Activated T-cell treated with anti-CD3 and anti-CD28 coated beads for 4 hours (primary cell): Measurements from ENCODE around the gene DHX36.

Experiments
- DNase-seq: peaks from one replicate; pipeline ENCODE4 v3.0.0-alpha.2; 2020

DHX36 gene, protein sequence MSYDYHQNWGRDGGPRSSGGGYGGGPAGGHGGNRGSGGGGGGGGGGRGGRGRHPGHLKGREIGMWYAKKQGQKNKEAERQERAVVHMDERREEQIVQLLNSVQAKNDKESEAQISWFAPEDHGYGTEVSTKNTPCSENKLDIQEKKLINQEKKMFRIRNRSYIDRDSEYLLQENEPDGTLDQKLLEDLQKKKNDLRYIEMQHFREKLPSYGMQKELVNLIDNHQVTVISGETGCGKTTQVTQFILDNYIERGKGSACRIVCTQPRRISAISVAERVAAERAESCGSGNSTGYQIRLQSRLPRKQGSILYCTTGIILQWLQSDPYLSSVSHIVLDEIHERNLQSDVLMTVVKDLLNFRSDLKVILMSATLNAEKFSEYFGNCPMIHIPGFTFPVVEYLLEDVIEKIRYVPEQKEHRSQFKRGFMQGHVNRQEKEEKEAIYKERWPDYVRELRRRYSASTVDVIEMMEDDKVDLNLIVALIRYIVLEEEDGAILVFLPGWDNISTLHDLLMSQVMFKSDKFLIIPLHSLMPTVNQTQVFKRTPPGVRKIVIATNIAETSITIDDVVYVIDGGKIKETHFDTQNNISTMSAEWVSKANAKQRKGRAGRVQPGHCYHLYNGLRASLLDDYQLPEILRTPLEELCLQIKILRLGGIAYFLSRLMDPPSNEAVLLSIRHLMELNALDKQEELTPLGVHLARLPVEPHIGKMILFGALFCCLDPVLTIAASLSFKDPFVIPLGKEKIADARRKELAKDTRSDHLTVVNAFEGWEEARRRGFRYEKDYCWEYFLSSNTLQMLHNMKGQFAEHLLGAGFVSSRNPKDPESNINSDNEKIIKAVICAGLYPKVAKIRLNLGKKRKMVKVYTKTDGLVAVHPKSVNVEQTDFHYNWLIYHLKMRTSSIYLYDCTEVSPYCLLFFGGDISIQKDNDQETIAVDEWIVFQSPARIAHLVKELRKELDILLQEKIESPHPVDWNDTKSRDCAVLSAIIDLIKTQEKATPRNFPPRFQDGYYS

DNA sequence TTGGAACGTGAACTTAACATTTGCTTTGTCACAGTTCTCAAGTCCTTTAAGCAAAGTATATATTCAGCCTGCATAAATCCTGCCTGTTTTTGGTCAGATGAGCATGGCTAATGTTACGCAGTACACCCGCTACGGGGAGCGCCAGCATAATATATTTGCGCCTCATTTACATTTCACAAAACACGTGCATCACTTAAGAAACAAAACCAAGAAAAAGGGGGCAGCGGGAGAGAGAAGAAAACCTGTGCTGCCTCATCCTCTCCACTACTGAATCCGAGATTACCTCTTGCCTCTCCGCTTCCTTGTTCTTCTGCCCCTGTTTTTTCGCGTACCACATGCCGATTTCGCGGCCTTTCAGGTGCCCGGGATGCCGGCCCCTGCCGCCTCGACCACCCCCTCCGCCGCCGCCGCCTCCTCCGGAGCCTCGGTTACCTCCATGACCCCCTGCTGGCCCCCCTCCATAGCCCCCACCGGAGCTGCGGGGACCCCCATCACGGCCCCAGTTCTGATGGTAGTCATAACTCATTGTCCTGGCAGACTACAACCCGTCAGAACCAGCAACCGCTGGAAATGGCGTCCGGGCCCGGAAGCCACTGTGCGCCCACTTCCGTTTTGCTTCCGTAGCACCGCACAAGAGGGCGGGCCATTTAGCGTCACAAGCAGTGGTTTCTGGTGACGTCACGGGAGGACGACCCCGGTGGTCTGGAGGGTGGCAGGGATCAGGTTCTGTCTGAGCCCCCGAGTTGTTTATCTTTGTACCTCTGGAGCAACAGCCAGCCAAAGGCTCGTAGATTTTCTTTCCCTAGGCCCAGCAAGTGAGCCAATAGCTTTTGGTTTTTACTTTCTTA is at the start of gene DHX36:
Gene DHX36, minus strand, starts transcription at position 597 of the 848 bp plus-strand sequence. Its CDS starts 71 bp downstream, at position 526.
- DNase-seq = peak; percentile 88

DNA sequence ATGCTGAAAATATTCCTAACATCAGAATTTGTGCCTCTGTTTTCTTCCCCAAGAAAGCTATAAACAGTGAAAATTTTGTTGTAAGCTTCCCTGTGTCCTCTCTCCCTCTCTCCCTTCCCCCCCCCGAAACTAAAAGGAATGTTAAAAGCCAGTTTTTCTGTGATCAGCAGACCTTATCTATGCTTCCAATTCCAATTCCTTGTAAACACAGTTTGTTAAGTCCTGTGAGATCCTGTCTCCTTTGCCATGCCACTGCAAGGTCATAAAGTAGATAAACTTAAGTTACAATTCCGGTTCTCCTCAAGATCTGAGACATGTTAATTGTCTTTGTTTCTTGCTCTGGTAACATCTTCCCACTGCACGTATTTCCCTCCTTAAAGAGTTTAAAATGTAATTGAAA is 42.9 kb upstream of the DHX36 start:
- DNase-seq = no peak

DNA sequence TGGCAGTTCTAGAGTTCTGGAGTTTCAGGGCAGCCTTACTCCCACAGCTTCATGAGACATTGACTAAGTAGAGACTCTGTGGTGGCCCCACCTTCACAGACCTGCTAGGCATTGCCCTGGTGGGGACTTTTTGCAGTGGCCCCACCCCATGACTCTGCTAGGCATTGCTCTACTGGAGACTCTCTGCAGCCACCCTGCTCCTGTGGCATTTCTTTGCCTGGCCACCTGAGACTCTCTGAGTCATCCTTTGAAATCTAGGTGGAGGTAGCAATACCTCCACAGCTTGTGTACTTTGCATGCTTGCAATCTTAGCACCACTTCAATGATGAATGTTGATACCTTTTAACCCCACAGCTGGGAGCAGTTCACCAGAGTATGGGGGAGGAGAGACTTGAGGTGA is 40.6 kb upstream of the DHX36 start:
- no peak for DNase-seq

DNA sequence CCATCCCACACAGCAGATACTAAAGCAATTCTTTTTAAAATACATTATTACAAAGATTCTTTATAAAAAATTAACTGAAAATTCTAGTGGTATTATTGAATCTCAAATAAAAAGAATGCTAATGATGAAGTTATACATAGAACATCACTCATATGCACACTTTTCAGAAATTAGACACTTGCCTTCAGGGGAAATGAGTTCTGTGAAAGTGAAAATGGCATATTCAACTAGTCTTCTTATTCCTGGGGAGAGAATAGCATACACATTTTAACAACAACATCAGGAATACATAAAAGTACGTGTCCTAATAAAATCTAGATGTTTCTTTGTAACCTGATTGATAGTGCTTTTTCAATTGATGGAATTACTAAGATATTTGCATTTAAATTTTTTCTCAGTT is 36.8 kb upstream of the DHX36 start:
- no peak for DNase-seq

DNA sequence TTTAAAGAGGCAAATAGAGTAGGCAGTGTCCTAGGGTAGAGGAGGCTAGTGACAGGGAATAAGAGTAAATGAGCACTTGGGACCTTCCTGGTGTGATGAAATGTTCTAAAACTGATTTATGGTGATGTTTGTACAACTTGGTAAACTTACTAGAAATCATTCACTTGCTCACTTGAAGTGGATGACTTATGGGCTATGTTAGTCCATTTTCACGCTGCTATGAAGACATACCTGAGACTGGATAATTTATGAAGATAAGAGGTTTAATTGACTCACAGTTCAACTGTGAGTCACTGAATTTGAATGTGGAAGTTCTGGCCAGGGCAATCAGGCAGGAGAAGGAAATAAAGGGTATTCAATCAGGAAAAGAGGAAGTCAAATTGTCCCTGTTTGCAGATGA is 31.7 kb upstream of the DHX36 start:
- DNase-seq = no peak

DNA sequence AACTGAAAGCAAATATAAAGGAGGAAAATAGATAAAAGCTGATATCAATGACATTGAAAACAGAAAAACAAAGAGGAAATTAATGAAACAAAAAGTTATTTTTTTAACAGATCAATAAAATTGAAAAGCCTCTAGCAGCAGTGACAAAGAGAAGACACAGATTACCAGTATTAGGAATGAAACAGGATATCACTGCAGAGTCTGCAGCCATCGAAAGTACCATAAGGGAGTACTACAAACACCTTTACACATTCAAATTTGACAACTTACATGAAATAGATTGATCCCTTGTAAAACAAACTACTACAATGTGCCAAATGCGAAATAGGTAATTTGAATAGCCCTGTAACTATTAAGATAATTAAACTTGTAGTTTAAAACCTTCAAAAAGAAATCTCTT is 24.9 kb upstream of the DHX36 start:
- DNase-seq = no peak

DNA sequence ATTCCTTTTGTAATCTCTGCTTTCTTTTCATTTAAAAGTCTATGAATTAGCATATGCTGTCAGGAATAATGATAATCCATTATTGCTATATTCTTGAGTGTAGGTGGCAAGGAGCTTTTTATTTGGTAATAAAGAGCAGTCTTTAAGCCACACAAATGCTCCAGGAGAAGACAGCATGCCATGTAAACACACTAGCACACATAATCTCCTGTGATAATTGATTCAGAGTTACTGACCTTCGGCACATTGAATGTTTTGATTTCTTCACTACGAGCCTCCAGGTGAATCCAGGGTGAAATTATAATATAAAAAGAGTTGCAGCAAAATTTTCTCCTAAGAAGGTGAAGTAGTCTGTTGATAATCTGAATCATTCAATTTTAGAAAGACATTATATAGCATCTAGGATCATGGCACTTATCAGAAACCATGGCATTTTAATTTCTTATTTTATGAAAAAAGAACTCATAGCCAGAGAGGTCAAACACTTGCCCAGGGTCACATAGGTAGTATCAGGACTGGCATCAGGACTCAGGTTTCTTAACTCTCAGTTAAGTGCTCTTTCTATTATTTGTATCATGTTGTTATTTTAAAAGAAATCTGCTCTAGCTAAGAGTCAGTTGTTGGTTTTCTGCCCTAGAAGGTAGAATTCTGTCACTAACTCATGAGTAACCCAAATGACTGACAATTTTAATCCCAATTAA is 21.3 kb upstream of the DHX36 start:
- DNase-seq = no peak

DNA sequence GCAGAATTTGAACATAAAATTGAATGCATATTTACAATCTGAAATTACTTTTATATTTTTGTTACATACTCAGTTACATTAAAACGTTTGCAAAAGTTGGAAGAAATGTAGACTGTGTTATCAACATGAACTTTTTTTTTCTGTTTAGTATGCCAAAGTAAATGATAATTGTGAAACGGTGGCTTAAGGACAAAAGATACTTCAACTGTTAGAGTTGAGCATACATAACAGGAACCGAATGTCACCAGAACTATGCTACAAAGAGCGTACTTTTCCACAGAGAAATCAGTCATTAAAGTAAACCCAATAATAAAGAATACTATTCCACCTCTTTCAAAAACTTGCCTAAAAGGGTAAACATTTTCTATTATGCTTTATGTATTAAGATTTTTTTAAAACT is 14.3 kb upstream of the DHX36 start:
- DNase-seq = no peak

DNA sequence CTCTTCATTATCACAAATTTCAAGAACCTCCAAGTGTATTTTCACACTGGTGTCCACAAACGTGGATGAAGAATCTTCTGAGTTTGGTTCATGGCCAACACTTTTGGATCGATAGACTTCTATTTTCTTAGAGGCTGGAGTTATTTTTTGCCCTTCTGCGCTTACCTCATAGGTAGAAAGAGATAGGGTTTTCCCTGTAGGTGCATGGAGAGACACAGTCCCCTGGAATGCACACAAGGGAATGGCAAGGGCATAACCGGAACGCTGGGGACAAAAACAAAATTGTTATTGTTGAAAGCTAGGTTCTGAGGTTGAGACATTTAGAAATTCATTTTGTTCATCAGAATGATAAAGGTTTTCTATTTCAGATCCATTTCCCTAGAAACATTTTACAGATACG is 13.7 kb upstream of the DHX36 start:
- DNase-seq = no peak

DNA sequence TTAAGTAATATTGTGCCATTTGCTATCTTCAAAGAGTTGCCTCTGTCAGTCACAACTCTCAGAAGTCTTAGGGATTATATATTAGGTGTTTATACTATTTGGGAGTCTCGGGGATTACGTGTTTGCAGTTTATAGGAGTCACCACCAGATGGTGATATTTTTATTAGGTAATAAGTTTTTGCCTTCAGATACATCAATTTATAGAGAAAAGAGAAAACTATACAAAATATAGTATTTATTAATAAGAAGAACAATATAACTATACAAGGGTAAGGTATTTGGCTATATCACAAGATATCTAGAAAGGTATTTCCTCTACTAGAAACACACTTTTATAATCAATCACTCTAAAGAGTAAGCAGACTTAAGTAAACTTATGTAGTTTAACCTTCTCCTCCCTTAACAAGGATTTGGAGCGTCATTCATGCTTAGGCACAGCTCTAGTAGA is 10.7 kb upstream of the DHX36 start:
- no peak for DNase-seq

DNA sequence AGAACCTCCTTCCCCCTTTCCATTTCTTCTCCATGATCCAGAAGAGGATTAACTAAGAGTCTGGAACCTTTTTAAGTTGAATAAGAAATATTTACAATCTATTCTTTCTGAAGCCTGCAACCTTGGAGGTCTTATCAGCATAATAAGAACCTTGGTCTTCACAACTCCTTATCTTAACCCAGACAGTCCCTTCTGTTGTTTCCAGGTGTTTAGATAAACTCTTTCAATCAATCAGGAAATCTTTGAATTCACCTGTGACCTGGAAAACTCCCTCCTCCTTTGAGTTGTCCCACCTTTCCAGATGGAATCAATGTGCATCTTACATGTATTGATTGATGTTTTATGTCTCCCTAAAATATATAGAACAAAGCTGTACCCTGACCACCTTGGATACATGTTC is 3.6 kb upstream of the DHX36 start:
- DNase-seq = no peak

DNA sequence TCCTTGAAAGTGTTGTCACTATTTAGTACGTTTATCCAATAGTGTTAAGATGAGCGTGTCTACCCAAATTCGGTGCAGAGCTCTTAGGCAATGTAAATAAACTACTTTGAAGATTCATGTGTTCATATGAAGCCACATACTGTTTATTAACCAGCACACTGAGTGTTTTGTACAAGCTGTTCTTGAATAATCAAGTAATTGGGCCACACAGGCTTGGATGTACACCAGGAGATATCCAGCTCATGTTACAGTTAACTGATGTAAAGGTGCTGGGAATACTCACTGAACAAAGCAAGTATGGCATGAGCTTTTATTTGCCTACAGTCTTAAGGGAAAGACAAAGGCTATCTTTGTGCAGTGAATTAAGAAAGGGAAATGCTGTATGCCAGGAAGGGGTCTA is 632 bp upstream of the DHX36 start:
- DNase-seq = no peak

DNA sequence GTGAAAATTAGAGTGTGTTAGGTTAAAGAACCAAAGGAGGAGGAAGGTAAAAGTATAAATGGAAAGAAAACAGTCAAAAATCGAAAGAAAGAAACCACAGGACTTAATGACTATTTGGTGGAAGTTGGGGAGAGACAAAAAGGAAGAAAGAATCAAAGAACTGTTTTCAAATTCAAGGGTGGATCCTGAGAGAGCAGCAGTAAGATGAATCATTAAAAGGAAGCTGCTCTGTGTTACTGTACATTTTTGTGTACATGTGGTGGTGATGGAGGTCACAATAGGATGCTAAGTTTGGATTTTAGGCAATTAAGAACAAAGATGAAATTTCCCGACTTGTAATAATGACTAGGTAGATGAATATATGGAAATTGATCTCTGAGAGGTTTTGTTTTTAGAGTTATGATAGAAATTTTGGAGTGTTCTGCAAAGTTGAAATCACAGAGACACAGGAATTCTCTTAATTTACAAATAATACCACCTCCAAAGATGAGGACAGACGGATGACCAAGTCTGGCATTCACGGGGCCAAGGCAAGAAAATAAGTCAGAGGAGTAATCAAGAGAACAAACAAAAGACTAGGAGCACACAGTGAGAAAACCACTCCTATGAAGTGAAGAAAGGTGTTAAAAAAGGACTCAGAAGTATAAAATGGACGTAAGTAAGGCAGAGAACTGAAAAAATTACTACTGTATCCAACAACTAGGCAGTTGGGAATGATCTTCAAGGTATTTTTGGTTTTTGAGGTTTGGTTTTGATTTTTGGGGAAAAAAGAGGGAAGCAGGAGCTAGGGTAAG is 7.1 kb downstream of the DHX36 start:
- no peak for DNase-seq

DNA sequence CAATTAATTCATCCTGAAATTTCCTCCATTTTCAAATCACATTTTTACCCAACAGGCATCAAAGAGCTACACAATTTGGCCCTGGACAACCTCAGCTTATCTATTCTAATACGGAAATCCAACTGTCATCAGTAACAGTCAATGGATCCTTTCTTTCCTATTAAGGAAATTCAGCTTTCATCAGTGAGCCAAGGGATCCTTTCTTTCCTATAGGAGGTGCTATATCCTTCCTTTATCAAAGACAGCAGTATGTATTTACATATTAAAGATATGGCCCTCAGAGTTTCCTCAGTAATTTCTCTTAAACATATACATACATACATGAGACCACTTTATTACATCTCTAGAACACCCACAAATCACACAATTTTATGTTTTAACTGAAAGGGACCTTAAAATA is 10.1 kb downstream of the DHX36 start:
- DNase-seq = no peak

DNA sequence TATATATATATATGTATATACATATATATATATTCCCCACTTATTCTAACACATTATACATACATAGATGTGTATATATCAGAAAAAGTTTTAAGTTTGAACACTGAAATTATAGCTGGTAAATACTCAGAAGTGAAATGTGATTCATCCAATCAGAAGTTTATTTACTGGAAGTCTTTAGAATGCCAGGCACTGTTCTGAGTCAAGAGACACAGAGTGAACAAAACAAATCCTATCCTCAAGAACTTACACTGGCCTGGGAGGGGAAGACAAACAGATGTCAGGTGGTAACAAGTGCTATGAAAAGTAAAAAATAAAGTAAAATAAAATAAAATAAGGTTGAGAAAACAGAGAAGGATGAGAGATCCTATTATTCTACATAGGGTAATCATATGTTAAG is 13.4 kb downstream of the DHX36 start:
- DNase-seq = no peak

DNA sequence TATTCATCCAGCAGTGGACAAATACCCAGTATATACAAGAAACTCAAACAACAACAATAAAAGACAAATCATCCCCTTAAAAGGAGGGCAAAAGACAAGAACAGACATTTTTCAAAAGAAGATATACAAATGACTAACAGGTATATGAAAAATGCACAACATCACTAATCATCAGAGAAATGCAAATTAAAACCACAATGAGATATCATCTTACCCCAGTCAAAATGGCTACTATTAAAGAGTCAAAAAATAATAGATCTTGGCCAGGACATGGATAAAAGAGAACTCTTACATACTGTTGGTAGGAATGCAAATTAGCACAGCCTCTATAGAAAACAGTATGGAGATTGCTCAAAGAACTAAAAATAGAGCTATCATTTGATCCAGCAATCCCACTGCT is 16.9 kb downstream of the DHX36 start:
- no peak for DNase-seq

DNA sequence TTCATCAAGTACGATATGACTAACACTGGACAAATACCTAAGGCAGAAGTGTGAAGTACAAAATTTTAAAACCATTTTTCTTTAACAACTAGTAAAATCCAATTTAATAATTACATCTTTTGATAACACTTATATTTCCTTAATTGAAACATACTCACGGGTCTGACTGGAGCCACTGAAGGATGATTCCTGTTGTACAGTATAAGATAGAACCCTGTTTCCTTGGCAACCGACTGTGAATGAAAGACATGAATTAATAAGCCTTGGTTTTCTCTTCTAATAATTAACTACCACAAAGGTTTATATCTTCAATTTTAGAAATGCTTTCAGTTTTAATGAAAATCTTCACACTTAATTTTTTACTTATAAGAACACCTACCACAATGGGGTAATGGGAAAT is 19.4 kb downstream of the DHX36 start:
- no peak for DNase-seq

DNA sequence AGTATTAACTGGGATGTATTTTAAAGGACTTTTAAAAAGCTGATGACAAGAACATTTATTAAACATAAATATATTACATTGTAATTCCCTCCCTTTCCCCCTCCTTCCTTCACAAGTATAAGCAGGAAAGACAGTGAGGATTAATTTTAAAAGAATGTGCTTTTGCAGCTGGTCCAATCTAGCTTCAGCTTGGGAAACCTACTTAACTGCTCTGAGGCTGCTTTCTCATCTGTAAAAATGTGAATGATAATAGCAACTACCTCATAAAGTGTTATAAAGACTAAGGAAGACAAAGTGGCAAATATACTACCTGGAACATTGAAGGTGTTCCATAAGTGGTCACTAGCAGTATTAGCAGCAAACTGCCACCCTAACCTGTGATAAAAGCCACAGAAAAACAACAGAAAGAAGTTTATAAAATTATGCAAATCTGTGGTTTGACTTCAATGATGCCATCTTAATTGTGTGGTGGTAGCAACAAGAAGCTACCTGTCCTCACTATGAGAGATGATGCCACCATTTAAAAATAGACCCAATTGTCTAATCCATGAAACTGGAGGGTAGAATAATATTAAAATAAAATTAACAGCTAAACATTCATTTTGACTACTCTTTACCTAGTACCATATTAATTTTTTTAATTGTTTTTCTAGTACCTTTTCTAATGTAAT is 20.0 kb downstream of the DHX36 start:
- DNase-seq = no peak

DNA sequence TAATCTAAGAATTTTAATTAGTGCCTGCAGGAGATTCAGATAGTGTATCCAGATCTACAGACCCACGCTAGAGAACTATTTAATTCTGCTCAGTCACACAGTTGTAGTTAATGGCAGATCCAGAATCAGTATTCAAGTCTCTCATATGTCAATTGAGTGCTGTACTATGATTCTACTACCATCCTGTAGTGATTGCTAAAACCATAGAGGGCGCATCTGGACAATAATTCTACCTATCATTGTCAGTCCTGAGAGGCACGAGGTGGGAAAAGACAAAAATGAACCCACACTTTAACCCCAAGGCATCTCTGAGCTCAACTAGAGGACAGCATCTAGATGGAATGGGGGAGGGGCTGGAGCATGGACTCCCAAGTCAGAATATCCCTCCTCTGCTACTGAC is 22.7 kb downstream of the DHX36 start:
- no peak for DNase-seq

DNA sequence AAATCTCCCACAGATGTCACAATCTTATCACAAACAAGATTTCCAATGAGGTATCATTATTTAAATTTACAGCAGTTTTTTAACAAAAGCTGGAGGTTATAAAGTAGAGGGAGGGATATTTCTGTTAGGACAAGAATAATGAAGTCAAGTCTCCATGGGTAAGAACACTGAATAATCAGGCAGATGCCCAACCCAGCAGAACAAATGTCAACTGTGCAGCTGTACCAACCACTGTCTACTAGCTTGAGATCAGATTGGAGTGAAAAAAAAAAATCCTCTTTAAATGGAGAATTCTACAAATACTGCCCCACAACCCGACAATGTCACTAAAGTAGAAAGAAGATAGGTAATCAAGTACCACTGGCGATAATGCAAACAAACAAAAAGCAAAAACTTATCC is 30.3 kb downstream of the DHX36 start:
- DNase-seq = no peak

DNA sequence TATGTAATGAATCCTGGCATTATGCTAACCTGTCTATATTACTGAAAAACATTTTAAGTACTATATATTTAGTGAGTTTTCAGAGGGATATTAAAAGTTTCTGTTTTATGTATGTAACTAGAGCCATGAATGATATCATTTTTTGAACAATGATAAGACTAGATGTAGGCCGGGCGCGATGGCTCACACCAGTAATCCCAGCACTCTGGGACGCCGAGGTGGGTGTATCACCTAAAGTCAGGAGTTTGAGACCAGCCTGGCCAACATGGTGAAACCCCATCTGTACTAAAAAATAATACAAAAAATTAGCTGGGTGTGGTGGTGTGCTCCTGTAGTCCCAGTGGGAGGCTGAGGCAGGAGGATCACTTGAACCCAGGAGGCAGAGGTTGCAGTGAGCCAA is 34.1 kb downstream of the DHX36 start:
- no peak for DNase-seq
